HG03575 (cell line): ENCODE data around the gene SELENOM.

ENCODE experiments used
- ATAC-seq: cut with Tn5 transposase; IDR thresholded peaks from one replicate; pipeline ENCODE4 v1.9.1; 2021; ENCODE audit not compliant: unreplicated experiment, insufficient number of reproducible peaks, low FRiP score; ENCODE audit errors: extremely low read depth

The SELENOM gene

GRCh38 chr22:31056986-31057599 is 50.3 kb downstream of the SELENOM start:
- no peak for ATAC-seq

DNA sequence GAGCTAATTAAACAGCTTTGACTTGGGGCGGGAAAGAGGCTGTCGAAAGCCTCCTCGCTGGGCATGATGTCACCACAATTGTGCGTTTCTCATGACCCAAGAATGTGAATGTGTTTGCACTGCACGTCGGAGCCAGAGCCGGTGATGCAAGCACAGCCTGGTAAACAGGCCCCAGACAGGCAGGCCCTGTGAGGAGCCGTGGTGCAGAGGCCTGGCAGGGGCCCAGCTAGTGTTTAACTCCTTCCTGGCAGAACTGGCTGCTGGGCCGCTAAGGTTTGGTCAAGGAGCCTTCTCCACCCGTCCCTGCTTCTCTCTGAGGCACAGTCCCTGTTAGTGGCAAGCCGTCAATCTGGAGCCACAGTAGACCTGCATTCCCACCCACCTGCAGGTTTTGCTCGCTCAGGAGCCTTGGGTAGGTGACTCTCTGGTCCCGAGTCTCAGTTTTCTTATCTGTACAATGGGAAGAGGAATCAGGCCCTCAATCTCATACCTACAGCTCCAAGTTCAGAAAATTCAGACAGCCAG is 51.7 kb downstream of the SELENOM start:
- no peak for ATAC-seq

- ATAC-seq: no peak
Measured at GRCh38 chr22:31055117-31055634, 52.2 kb downstream of the SELENOM start.
